Keratinocyte (primary cell): ENCODE results near the gene KIAA0825. TPM values are rescaled to one million over a fixed set of nuclear protein-coding genes. Genes with fewer than 3 reads are reported as not detected.

ENCODE experiments used
- DNase-seq: peaks from one replicate; pipeline ENCODE4 v3.0.0-alpha.2; 2011; ENCODE audit warnings: low read depth, missing footprints, low spot score
- FAIRE-seq: peaks from 2 replicates; lab custom pipeline; 2011; peaks lifted over from hg19 to GRCh38; lab: Jason Lieb, UNC
- H2AFZ ChIP-seq: 2 replicates; pipeline ENCODE4 v1.6.0; 2012; ENCODE audit warnings: low read length, control low read depth, inconsistent platforms; ENCODE audit not compliant: control insufficient read depth
- H3K27ac ChIP-seq: 2 replicates; pipeline ENCODE4 v1.5.1; 2011; ENCODE audit warnings: low read length; ENCODE audit not compliant: control insufficient read depth, insufficient read depth
- H3K27me3 ChIP-seq: 3 replicates; pipeline ENCODE4 v1.6.0; 2011; ENCODE audit warnings: low read length; ENCODE audit not compliant: control insufficient read depth, insufficient read depth; ENCODE audit errors: extremely low read depth
- H3K36me3 ChIP-seq, 2 experiments: 2 replicates in 1 of 2; 3 replicates in 1 of 2; pipeline ENCODE4 v1.5.1; 2011; ENCODE audit warnings: low read length in 2 of 2, mild to moderate bottlenecking in 1 of 2; ENCODE audit not compliant: control insufficient read depth in 2 of 2, insufficient read depth in 2 of 2; ENCODE audit errors: extremely low read depth in 1 of 2
- H3K4me1 ChIP-seq: 3 replicates; pipeline ENCODE4 v1.5.1; 2011; ENCODE audit warnings: low read length; ENCODE audit not compliant: control insufficient read depth, insufficient read depth; ENCODE audit errors: extremely low read depth
- H3K4me2 ChIP-seq: 3 replicates; pipeline ENCODE4 v1.6.0; 2011; ENCODE audit warnings: low read depth, low read length; ENCODE audit not compliant: control insufficient read depth, insufficient read depth; ENCODE audit errors: extremely low read depth
- H3K4me3 ChIP-seq, 3 experiments: fragments of 200-600 bp in 1 of 3; sonication (generic) in 1 of 3; 2 replicates in 2 of 3; 3 replicates in 1 of 3; pipeline ENCODE4 v1.5.1; 2011 to 2016; ENCODE audit warnings: low read length in 3 of 3, mild to moderate bottlenecking in 3 of 3, control low read depth in 2 of 3, inconsistent platforms in 1 of 3, low read depth in 1 of 3, mixed read lengths in 1 of 3, mixed run types in 1 of 3, moderate library complexity in 1 of 3; ENCODE audit not compliant: control insufficient read depth in 2 of 3, insufficient read depth in 2 of 3; ENCODE audit errors: extremely low read depth in 1 of 3
- H3K79me2 ChIP-seq: 2 replicates; pipeline ENCODE4 v1.6.0; 2012; ENCODE audit warnings: low read length; ENCODE audit not compliant: control insufficient read depth, insufficient read depth
- H3K9ac ChIP-seq: 3 replicates; pipeline ENCODE4 v1.6.0; 2011; ENCODE audit warnings: low read length; ENCODE audit not compliant: control insufficient read depth, insufficient read depth; ENCODE audit errors: extremely low read depth
- H3K9me1 ChIP-seq: 3 replicates; pipeline ENCODE4 v1.6.0; 2011; ENCODE audit warnings: low read length; ENCODE audit not compliant: control insufficient read depth, insufficient read depth; ENCODE audit errors: extremely low read depth
- H3K9me3 ChIP-seq: 2 replicates; pipeline ENCODE4 v1.5.1; 2012; ENCODE audit warnings: low read depth, low read length; ENCODE audit not compliant: control insufficient read depth
- H4K20me1 ChIP-seq: 3 replicates; pipeline ENCODE4 v1.6.0; 2011; ENCODE audit warnings: low read length; ENCODE audit not compliant: control insufficient read depth, insufficient read depth; ENCODE audit errors: extremely low read depth
- CTCF ChIP-seq, 3 experiments: IDR thresholded peaks in 1 of 3; conservative IDR thresholded peaks in 1 of 3; optimal IDR thresholded peaks in 1 of 3; 2 replicates in 2 of 3; 3 replicates in 1 of 3; pipeline versions ENCODE3 to v1.5.1; 2011; ENCODE audit warnings: low read length in 3 of 3, mild to moderate bottlenecking in 3 of 3, moderate library complexity in 2 of 3, control low read depth in 1 of 3, inconsistent platforms in 1 of 3; ENCODE audit not compliant: insufficient read depth in 2 of 3; ENCODE audit errors: extremely low read depth in 1 of 3
- EZH2 ChIP-seq: IDR thresholded peaks from one replicate; pipeline ENCODE4 v1.6.1; 2012; ENCODE audit warnings: inconsistent platforms, mild to moderate bottlenecking, low read length, moderate library complexity
- dilution Hi-C: fragments of 300-500 bp; cut with MboI; formaldehyde crosslinking; loops from one replicate; pipeline ENCODE4 v1.7.0; 2020; ENCODE audit warnings: low sequenced_read_pairs; ENCODE audit not compliant: extremely low pct_ligation_motif_present
- polyA plus RNA-seq, 5 experiments: library from polyadenylated mRNA; depleted of rRNA in 3 of 5; stranded (reverse) in 3 of 5; stranded (forward) in 1 of 5; unstranded in 1 of 5; fragments of >200 nt; gene quantifications; 1 replicate in 1 of 5; 2 replicates in 3 of 5; 3 replicates in 1 of 5; pipeline versions ENCODE4 v1.2.1 to v1.2.3, GENCODE V29; 2011 to 2012; ENCODE audit warnings: missing spikeins in 2 of 5, low read depth in 1 of 5, low replicate concordance in 1 of 5

Gene KIAA0825
- polyA plus RNA-seq, 1 donor (not counting 4 experiments of a cell fraction or from before 2014, with no cell fraction given): 1.2 TPM

DNA sequence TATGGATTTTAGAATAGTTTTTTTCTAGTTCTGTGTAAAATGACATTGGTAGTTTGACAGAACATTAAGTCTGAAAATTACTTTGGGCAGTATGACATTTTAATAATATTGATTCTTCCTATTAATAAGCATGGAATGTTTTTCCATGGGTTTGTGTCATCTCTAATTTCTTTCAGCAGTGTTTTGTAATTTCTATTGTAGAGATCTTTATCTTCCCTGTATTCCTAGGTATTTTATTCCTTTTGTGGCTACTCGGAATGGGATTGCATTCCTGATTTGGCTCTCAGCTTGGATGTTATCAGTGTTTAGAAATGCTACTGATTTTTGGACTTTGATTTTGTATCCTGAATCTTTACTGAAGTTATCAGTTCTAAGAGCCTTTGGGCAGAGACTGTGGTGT lies 420.4 kb downstream of the KIAA0825 start:
- no peaks in the 10 kb centered on the region for H3K79me2 ChIP-seq
- no peak overlapping the region for H3K9ac ChIP-seq
- H3K9me3 ChIP-seq: no peaks in the 10 kb centered on the region
- H3K9me1 ChIP-seq: no peaks in the 10 kb centered on the region
- H4K20me1 ChIP-seq: no peaks in the 10 kb centered on the region
- no peak overlapping the region for H3K4me2 ChIP-seq
- dilution Hi-C loops: no loop called here
- H3K4me3 ChIP-seq: no peak overlapping the region
- no peak overlapping the region for H3K27ac ChIP-seq
- TF ChIP-seq CTCF (optimal IDR thresholded peaks at IDR 0.05 in 1 of 3, IDR thresholded peaks at IDR 0.05 in 1 of 3, conservative IDR thresholded peaks at IDR 0.05 in 1 of 3; ENCODE audit: extremely low read depth in 1 of 3, insufficient read depth in 2 of 3, low read length in 3 of 3): no peak
- TF ChIP-seq EZH2: no peak
- no peaks in the 10 kb centered on the region for H3K27me3 ChIP-seq
- H3K36me3 ChIP-seq: no peaks in the 10 kb centered on the region
- no peak for FAIRE-seq
- no peak for DNase-seq
- no peaks in the 10 kb centered on the region for H3K4me1 ChIP-seq
- H2AFZ ChIP-seq: no peak overlapping the region

DNA sequence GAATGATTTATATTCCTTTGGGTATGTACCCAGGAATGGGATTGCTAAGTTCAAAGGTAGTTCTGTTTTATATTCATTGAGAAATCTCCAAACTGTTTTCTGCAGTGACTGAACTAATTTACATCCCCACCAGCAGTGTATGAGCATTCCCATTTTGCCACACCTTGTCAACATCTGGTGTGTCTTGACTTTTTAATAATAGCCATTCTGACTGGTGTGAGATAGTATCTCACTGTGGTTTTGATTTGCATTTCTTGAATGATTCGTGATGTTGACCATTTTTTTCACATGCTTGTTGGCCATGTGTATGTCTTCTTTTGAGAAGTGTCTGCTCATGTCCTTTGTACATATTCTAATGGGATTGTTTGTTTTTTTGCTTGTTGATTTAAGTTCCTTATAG lies 421.5 kb downstream of the KIAA0825 start:
- Histone ChIP-seq H3K9me1 (no peaks in the 10 kb centered on the region), H2AFZ (no peak overlapping the region), H3K79me2 (no peaks in the 10 kb centered on the region), H3K4me3 (no peak overlapping the region), H3K9ac (no peak overlapping the region), H3K4me1 (no peaks in the 10 kb centered on the region), H3K36me3 (no peaks in the 10 kb centered on the region), H3K4me2 (no peak overlapping the region), H3K27me3 (no peaks in the 10 kb centered on the region), H3K27ac (no peak overlapping the region), H3K9me3 (no peaks in the 10 kb centered on the region), H4K20me1 (no peaks in the 10 kb centered on the region)
- TF ChIP-seq EZH2 (no peak), CTCF (optimal IDR thresholded peaks at IDR 0.05 in 1 of 3, IDR thresholded peaks at IDR 0.05 in 1 of 3, conservative IDR thresholded peaks at IDR 0.05 in 1 of 3; ENCODE audit: extremely low read depth in 1 of 3, insufficient read depth in 2 of 3, low read length in 3 of 3) (no peak)
- dilution Hi-C loops: no loop called here
- FAIRE-seq (no peak), DNase-seq (no peak)
